ENCODE results near the gene LRRC39.
"Not testable (repeated sequence)": the region's sequence is repeated elsewhere in the genome, so short reads cannot be mapped to it uniquely, and the experiment has no call there.

The LRRC39 gene

DNA sequence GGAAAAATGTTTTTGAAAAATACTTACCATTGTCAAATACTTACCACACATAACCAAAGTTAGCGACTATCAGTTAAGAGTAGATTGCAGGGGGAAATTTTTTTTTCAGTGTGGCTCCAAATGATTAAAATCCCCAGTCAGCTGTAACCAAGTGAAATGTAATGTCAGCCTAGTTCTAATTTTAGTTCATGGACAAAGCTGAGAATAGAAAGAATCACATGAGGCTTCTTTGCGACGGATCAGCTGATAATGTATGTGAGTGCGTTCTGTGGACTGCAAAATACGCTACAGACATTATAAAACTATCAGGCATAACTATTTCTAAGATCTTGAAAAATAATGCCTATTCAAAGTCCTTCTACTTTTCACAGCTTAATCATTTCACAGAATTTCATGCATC, at the start of gene LRRC39:
Gene LRRC39, minus strand, starts transcription at position 166 of the 400 bp plus-strand sequence. CDS start 9,740 bp downstream, outside the sequence.
- in situ Hi-C loops (cut with MboI; ENCODE audit: low sequenced_read_pairs): no loop called here

DNA sequence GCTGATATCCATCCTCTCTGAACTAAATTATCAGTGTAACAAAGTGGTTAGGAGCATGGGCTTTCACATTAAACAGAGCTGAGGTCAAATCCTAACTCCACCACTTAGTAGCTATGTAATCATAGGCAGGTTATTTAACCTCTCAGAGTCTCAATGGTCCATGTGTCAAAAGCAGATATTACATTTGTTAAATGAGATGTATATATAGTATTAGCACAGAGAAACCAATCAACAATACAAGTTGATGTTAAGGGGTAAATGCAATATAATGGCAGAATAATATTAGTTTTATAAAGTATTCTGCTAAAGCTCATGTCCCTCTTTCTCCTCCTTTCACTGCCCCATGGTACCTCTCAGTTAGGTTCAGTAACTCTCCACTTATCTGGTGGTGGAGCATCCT, 44.4 kb upstream of the LRRC39 start:
- in situ Hi-C loops (cut with MboI; ENCODE audit: low sequenced_read_pairs): no loop called here

GRCh38 chr1:100219883-100220282, 41.8 kb upstream of the LRRC39 start:
- in situ Hi-C loops (cut with MboI; ENCODE audit: low sequenced_read_pairs): no loop called here

DNA sequence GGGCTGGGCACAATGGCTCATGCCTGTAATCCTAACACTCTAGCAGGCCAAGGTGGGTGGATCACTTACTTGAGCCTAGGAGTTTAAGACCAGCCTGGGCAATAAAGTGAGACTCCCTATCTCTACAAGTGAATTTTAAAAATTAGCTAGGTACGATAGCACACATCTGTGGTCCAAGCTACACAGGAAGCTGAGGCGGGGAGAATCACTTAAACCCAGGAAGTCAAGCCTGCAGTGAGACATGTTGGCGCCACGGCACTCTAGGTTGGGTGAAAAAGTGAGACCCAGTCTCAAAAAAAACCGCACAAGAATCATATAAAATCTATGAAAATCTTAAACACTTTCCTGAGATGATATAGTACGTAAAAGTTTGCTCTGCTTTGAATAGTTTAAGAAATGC, 41.4 kb upstream of the LRRC39 start:
- in situ Hi-C loops (cut with MboI; ENCODE audit: low sequenced_read_pairs): no loop called here

- in situ Hi-C loops (cut with MboI; ENCODE audit: low sequenced_read_pairs): no loop called here
These were observed 39.8 kb upstream of the LRRC39 start for GRCh38 chr1:100217834-100218233.

- in situ Hi-C loops (cut with MboI; ENCODE audit: low sequenced_read_pairs): no loop called here
These were observed 37.0 kb upstream of the LRRC39 start for GRCh38 chr1:100215101-100215500.

DNA sequence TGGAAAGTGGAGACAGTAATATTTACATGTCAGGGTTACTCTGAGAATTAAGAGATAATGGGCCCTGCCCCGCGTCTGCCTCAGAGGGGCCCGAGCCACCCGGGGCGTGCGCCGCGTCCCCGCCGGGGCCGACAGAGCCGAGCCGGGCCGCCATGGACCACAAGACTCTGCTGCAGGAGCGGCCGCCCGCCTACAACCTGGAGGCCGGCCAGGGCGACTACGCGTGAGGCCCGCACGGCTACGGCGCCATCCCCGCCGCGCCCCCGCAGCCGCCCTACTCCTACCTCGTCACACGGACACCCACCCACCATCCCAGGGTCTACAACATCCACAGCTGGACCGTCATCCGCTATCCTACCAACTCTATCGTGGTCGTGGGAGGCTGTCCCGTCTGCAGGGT, 35.1 kb upstream of the LRRC39 start:
- in situ Hi-C loops (cut with MboI; ENCODE audit: low sequenced_read_pairs): no loop called here

DNA sequence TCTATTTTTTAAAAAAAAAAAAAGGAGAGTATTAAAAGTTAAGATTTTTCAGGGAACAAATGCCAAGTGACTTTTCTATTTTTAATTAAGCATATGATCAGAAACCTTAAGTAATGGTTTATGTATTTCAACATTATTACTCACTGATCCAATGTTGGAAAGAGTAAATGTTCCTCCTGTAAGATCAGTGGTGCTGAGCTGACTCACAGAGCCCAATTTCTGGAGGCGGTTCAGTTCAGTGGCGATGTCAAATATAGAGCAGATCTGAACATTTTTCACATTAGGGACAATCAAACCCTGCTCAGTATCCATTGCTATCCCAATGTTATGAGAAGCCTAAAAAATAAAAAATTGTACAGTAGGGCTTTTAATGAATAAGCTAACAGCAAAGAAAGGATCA, 28.2 kb upstream of the LRRC39 start:
- in situ Hi-C loops (cut with MboI; ENCODE audit: low sequenced_read_pairs): no loop called here

GRCh38 chr1:100205593-100205992, 27.5 kb upstream of the LRRC39 start:
- in situ Hi-C loops (cut with MboI; ENCODE audit: low sequenced_read_pairs): not testable (repeated sequence)

DNA sequence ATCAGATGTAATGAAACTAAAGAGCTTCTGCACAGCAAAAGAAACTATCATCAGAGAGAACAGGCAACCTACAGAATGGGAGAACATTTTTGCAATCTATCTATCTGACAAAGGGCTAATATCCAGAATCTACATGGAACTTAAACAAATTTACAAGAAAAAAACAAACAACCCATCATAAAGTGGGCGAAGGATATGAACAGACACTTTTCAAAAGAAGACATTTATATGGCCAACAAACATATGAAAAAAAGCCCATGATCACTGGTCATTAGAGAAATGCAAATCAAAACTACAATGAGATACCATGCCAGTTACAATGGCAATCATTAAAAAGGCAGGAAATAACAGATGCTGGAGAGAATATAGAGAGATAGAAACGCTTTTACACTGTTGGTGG, 27.0 kb upstream of the LRRC39 start:
- in situ Hi-C loops (cut with MboI; ENCODE audit: low sequenced_read_pairs): not testable (repeated sequence)

DNA sequence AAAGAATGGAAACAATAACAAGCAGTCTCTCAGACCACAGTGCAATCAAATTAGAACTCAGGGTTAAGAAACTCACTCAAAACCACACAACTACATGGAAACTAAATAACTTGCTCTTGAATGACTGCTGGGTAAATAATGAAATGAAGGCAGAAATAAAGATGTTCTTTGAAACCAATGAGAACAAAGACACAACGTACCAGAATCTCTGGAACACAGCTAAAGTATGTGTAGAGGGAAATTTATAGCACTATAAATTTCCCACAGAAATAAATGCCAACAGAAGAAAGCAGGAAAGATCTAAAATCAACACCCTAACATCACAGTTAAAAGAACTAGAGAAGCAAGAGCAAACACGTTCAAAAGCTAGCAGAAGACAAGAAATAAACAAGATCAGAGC, 24.6 kb upstream of the LRRC39 start:
- in situ Hi-C loops (cut with MboI; ENCODE audit: low sequenced_read_pairs): not testable (repeated sequence)

GRCh38 chr1:100200060-100200459, 22.0 kb upstream of the LRRC39 start:
- in situ Hi-C loops (cut with MboI; ENCODE audit: low sequenced_read_pairs): not testable (repeated sequence)

DNA sequence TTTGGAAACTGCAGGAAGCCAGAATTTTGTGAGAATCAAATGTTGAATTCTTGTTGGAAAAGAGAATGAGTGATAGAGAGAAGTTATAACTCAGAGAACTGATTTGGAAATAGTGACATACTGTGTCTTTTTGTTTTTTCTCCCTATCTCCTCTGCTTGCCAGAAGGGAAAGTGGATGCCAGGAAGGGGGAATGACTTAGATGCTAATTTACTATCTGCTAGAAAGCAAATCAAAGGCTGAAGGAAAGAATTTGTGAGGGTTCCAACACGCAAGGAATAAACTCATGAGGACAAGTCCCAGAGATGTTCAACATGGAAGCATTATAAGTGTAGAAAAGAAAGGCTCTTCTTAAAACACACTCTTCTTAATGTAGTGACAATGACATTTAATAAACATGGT, 20.5 kb upstream of the LRRC39 start:
- in situ Hi-C loops (cut with MboI; ENCODE audit: low sequenced_read_pairs): no loop called here

DNA sequence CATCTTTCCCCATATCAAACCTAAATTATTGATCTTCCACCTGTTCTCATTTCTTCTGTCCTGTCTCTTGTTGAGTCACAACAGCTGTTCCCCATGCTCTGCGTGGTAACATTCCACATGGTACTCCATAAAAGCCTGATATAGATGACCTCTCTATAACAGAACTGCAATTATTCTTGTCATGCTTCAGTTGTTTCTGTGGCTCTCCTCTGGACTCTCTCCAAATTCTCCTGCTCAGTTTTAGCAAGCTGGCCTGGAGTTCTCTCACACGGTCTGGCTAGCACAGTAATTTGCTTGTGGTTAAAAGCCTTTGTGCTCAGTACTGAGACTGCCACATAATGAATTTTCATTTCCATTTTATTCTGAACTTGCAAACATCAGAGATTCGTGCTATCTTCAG, 10.6 kb upstream of the LRRC39 start:
- in situ Hi-C loops (cut with MboI; ENCODE audit: low sequenced_read_pairs): no loop called here

DNA sequence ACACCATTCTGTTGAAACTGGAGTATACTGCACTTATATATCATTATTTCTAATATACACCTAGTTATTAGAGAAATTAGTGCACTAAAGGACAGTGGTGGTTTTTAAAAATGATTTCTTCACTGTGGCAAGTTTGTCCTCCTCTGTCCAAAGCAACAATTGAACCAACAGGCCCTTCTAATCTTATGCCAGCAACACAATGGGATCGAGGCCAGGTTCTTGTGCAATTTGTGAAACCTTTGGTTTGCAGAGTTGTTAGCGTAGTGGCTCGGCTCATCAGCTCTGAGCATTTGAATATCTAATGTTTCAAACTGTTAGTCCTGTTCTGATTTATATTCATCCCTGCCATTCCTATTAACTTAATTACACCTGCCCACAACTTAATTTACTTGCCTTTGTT, 9.9 kb upstream of the LRRC39 start:
- in situ Hi-C loops (cut with MboI; ENCODE audit: low sequenced_read_pairs): no loop called here

- in situ Hi-C loops (cut with MboI; ENCODE audit: low sequenced_read_pairs): no loop called here
These were observed 6.5 kb upstream of the LRRC39 start for GRCh38 chr1:100184536-100184935.

DNA sequence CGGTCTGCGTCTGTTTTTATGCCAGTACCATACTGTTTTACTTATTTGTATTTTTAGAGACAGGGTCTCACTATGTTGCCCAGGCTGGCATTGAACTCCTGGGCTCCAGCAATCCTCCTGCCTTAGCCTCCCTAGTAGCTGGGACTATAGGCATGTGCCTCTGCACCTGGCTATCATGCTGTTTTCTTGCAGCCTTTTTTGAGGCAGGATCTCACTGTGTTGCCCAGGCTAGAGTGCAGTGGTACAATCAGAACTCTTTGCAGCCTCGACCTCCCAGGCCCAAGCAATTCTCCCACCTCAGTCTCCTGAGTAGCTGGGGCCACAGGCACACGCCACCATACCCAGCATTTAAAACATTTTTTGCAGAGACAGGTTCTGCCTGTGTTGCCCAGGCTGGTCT, 5.3 kb upstream of the LRRC39 start:
- in situ Hi-C loops (cut with MboI; ENCODE audit: low sequenced_read_pairs): no loop called here

- in situ Hi-C loops (cut with MboI; ENCODE audit: low sequenced_read_pairs): no loop called here
These were observed 588 bp downstream of the LRRC39 start for GRCh38 chr1:100177295-100178041.

- in situ Hi-C loops (cut with MboI; ENCODE audit: low sequenced_read_pairs): no loop called here
These were observed 10.0 kb downstream of the LRRC39 start for GRCh38 chr1:100168051-100168450.

GRCh38 chr1:100164702-100165101, 13.4 kb downstream of the LRRC39 start:
- in situ Hi-C loops (cut with MboI; ENCODE audit: low sequenced_read_pairs): no loop called here

DNA sequence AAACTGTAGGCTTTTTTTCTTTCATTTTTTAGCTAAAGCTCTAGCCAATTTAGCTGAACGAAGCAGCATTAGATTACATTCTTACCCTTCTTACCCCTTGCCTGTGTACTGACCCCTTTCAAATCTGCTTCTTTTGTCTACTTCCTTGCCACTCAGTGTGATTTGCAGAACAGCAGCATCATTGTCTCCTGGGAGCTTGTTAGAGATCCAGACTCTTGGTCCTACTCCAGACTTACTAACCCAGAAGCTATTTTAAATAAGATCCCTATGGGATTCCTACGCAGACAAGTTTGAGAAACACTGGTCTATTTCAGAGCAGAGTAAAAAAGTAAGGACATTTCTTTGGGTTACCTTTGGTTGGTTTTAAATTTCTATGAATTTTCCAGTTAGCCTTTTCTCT, 13.8 kb downstream of the LRRC39 start:
- in situ Hi-C loops (cut with MboI; ENCODE audit: low sequenced_read_pairs): no loop called here

DNA sequence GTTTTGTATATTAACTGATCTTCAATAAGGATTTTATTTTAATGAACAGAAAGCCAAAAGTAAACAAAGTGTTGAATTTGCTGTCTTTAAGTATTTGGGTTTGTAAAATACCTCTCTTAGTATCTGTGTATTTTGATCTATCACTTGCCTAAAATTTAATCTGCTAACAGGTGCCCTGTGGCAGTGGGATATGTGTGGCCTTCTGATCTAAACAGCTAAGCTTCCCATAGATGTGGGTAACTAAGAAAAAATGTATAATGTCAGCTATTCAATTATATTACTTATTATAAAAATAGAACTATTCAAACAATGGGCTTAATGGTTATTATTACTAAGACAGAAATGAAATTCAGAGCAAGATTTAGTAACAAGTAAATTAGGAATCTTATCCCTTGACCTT, 15.2 kb downstream of the LRRC39 start:
- in situ Hi-C loops (cut with MboI; ENCODE audit: low sequenced_read_pairs): no loop called here

DNA sequence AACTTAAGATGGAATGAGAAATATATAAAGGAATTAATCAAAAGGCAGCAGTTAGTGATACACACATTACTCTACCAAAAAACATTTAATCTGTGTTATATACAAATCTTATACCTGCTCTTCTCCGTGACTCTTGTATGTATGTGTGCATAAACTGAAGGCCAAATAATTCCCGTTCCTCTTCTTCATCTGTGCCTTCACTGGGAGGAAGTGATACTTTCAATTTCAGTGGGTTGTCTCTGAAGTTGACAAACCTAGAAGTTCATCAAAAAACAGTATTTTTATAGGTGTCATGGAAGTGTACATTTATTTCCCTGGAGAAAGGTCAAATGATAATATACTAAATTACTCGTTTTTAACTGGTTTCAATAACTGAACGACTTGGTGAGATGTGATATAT, 25.8 kb downstream of the LRRC39 start:
- in situ Hi-C loops (cut with MboI; ENCODE audit: low sequenced_read_pairs): no loop called here
